ENCODE results near the gene SH3BGRL2. TPM values are rescaled to one million over a fixed set of nuclear protein-coding genes. Genes with fewer than 3 reads are reported as not detected.

The SH3BGRL2 gene
- total and polyA plus RNA-seq, 2 of the 8 experiments (the other 6 are each of a cell fraction or from before 2014, with no cell fraction given), result 6.0 to 20.3 TPM

- POLR2A ChIA-PET (ENCODE audit: partially characterized antibody), result interaction anchor here (1.0 kb wide), 1 partner anchor 17 kb away, joined by 3 read pairs; the partner anchor contains the start of gene SH3BGRL2
- TF ChIP-seq ATF2 (IDR thresholded peaks at IDR 0.05; ENCODE audit: low read length) (no peak), POU5F1 (IDR thresholded peaks at IDR 0.05; ENCODE audit: low read depth, low read length) (no peak), E2F6 (IDR thresholded peaks at IDR 0.05) (no peak), GTF2F1 (IDR thresholded peaks at IDR 0.05; ENCODE audit: borderline replicate concordance, low read depth, low read length) (no peak), RAD21 (IDR thresholded peaks at IDR 0.05 in 1 of 2, conservative IDR thresholded peaks at IDR 0.05 in 1 of 2; ENCODE audit: low read depth in 2 of 2, low read length in 2 of 2) (no peak), GABPA (IDR thresholded peaks at IDR 0.05; ENCODE audit: borderline replicate concordance, insufficient read depth, low read length) (no peak), SIX5 (IDR thresholded peaks at IDR 0.05; ENCODE audit: low read depth, low read length) (no peak), JUN (IDR thresholded peaks at IDR 0.05; ENCODE audit: low read depth, low read length) (no peak)
Measured at GRCh38 chr6:79614326-79615305, 16.5 kb upstream of the SH3BGRL2 start.

More at GRCh38 chr6:79614326-79615305, 16.5 kb upstream of the SH3BGRL2 start:
- H2AK5ac ChIP-seq (ENCODE audit: low read depth, low read length), result no peak overlapping the region
- no peak overlapping the region for H3K27ac ChIP-seq (ENCODE audit: low read depth, low read length)
- H2BK15ac ChIP-seq (ENCODE audit: low read length), result no peak overlapping the region
- no peak overlapping the region for H4K91ac ChIP-seq (replicated peaks; ENCODE audit: insufficient read length, low read length)
- no peaks in the 10 kb centered on the region for H3K9me3 ChIP-seq (ENCODE audit: insufficient read depth in 2 of 2, low read depth in 1 of 2, low read length in 1 of 2)
- no peaks in the 10 kb centered on the region for H3K23me2 ChIP-seq (ENCODE audit: low read depth, low read length)
- H3K79me1 ChIP-seq (ENCODE audit: low read depth, low read length), result no peaks in the 10 kb centered on the region
- no peaks in the 10 kb centered on the region for H4K20me1 ChIP-seq (replicated peaks in 1 of 2; ENCODE audit: control insufficient read depth in 1 of 2, insufficient read depth in 2 of 2, low read length in 2 of 2)
- H3K4ac ChIP-seq (replicated peaks; ENCODE audit: insufficient read length, low read depth, low read length), result no peak overlapping the region
- H3K14ac ChIP-seq (ENCODE audit: insufficient read length), result no peak overlapping the region
- no peak overlapping the region for H2BK20ac ChIP-seq (ENCODE audit: low read length)
- H3K4me3 ChIP-seq (ENCODE audit: extremely low read depth in 1 of 4, insufficient read depth in 2 of 4, low read depth in 3 of 4, low read length in 4 of 4), result no peak overlapping the region
- no peak overlapping the region for H4K8ac ChIP-seq (ENCODE audit: extremely low read depth, insufficient read depth, low read length)
- no peak overlapping the region for H2AFZ ChIP-seq (ENCODE audit: low read length)
- CTCF ChIA-PET (ENCODE audit: partially characterized antibody), result interaction anchor here (1.1 to 1.4 kb wide), 3 partner anchors 10 to 80 kb away, joined by 3 to 4 read pairs (median 3); no protein-coding TSS in a partner anchor
- H4K5ac ChIP-seq (ENCODE audit: insufficient read length, low read depth, low read length), result no peak overlapping the region
- no peak overlapping the region for H2BK5ac ChIP-seq (ENCODE audit: low read depth, low read length)
- no peaks in the 10 kb centered on the region for H3K36me3 ChIP-seq (ENCODE audit: control insufficient read depth in 2 of 4, insufficient read depth in 4 of 4, low read length in 3 of 4)
- no peak for FAIRE-seq
- 0 out of 7 replicates have a peak, but pooled peaks cover 0 to 2% (median 0%) of the 10 kb centered on the region in 4 experiments for H3K4me1 ChIP-seq (replicated peaks in 1 of 4; ENCODE audit: control insufficient read depth in 3 of 4, insufficient read depth in 4 of 4, low read length in 3 of 4)
- no peak overlapping the region for H2BK12ac ChIP-seq (ENCODE audit: low read depth, low read length)
- no peak overlapping the region for H3K9ac ChIP-seq (replicated peaks in 1 of 4; ENCODE audit: extremely low read depth in 1 of 4, low read depth in 3 of 4, low read length in 3 of 4)
- H3K79me2 ChIP-seq (ENCODE audit: control insufficient read depth in 1 of 2, insufficient read depth in 2 of 2, low read length in 2 of 2), result no peaks in the 10 kb centered on the region
- no peak overlapping the region for H3K23ac ChIP-seq (ENCODE audit: insufficient read length)
- 83% methylated on average over 7 of the region's 7 CpGs; no CpG with 5 or more reads in 1 of the 2 experiments for WGBS, 2 experiments (ENCODE audit: extremely low coverage in 1 of 2, insufficient coverage in 1 of 2, insufficient read length in 1 of 2, insufficient replicate concordance in 2 of 2, low coverage in 1 of 2, low lambda C conversion rate in 2 of 2, missing lambda C conversion rate in 1 of 2)
- H2BK120ac ChIP-seq (replicated peaks; ENCODE audit: low read depth, low read length), result no peak overlapping the region
- H3K27me3 ChIP-seq (replicated peaks in 1 of 4; ENCODE audit: control insufficient read depth in 3 of 4, extremely low read depth in 1 of 4, insufficient read depth in 3 of 4, low read length in 3 of 4), result no peaks in the 10 kb centered on the region
- no peak overlapping the region for H3K4me2 ChIP-seq (ENCODE audit: insufficient read depth in 1 of 2, low read depth in 2 of 2, low read length in 2 of 2)
- H3K56ac ChIP-seq (replicated peaks; ENCODE audit: insufficient read length, low read depth, low read length), result no peak overlapping the region
- no peak overlapping the region for H3K18ac ChIP-seq (ENCODE audit: extremely low read depth, low read length)
- no peak for DNase-seq (ENCODE audit: low read depth in 1 of 2, low spot score in 2 of 2)

Data from H1 (cell line).